ENCODE results near the gene KCNK16. TPM values are rescaled to one million over a fixed set of nuclear protein-coding genes. Genes with fewer than 3 reads are reported as not detected.

Gene KCNK16
- total and polyA plus RNA-seq, 2 donors (not counting 1 experiment from before 2014, with no cell fraction given): not detected

DNA sequence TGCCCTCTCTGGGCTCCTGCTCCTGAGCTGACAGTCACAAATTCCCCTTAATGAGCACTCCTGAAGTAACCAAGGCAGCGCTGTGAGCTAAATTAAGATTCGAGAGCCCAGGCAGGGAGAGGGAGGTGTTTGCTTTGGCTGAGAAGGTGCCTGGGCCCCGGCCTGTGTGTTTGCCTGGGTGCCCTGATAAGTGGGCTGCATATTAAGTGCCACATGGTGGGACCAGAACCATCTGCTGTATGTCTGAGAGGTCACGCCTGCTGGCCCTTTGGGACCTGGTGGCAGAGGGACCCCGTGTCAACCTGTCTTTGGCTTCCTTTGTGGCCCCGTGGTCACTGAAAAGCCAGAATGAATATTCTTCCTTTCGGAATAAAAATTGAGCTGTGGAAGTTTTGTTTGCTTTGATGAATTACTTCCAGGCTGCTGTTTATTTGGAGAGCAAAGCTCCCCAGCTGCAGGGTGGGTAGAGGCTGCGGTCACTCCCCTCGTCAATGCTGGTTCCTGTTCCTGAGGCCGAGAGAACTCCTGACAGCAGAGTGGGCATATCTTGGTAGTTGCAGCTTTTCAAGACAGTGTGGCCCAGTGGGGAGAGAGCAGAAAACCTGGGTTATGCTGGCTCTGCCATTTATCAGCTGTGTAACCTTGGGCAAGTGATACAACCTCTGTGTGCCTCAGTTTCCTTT, 17.5 kb upstream of the KCNK16 start:
- no peak for TF ChIP-seq EZH2 (IDR thresholded peaks at IDR 0.05; ENCODE audit: low read length, missing control alignments)
- TF ChIP-seq CTCF (conservative IDR thresholded peaks at IDR 0.05 in 1 of 2, IDR thresholded peaks at IDR 0.05 in 1 of 2; ENCODE audit: low read depth in 1 of 2, low read length in 2 of 2): no peak
- H3K4me1 ChIP-seq (ENCODE audit: control insufficient read depth, extremely low read depth, insufficient read depth, low read length): no peaks in the 10 kb centered on the region
- no peaks in the 10 kb centered on the region for H4K20me1 ChIP-seq (ENCODE audit: control insufficient read depth, extremely low read depth, insufficient read depth, low read length)
- no peaks in the 10 kb centered on the region for H3K27me3 ChIP-seq (ENCODE audit: control insufficient read depth, insufficient read depth, low read length)
- H3K4me2 ChIP-seq (ENCODE audit: extremely low read depth, insufficient read depth, low read length): no peak overlapping the region
- no peak overlapping the region for H3K4me3 ChIP-seq (replicated peaks in 1 of 4; ENCODE audit: control extremely low read depth in 1 of 4, insufficient read depth in 1 of 4, low read depth in 3 of 4, low read length in 4 of 4)
- H2AFZ ChIP-seq (ENCODE audit: low read length): no peak overlapping the region
- H3K36me3 ChIP-seq (ENCODE audit: control insufficient read depth, insufficient read depth, low read length): no peaks in the 10 kb centered on the region
- peak in 1 of 2 donors; percentile 13 for DNase-seq (ENCODE audit: low read depth in 2 of 2)
- H3K27ac ChIP-seq (ENCODE audit: insufficient read depth, low read length): no peak overlapping the region
- no peak overlapping the region for H3K9ac ChIP-seq (ENCODE audit: insufficient read depth, low read length)
- H3K9me3 ChIP-seq (ENCODE audit: control insufficient read depth, insufficient read depth, low read depth, low read length): no peaks in the 10 kb centered on the region
- no peaks in the 10 kb centered on the region for H3K79me2 ChIP-seq (ENCODE audit: control insufficient read depth, insufficient read depth, low read length)

DNA sequence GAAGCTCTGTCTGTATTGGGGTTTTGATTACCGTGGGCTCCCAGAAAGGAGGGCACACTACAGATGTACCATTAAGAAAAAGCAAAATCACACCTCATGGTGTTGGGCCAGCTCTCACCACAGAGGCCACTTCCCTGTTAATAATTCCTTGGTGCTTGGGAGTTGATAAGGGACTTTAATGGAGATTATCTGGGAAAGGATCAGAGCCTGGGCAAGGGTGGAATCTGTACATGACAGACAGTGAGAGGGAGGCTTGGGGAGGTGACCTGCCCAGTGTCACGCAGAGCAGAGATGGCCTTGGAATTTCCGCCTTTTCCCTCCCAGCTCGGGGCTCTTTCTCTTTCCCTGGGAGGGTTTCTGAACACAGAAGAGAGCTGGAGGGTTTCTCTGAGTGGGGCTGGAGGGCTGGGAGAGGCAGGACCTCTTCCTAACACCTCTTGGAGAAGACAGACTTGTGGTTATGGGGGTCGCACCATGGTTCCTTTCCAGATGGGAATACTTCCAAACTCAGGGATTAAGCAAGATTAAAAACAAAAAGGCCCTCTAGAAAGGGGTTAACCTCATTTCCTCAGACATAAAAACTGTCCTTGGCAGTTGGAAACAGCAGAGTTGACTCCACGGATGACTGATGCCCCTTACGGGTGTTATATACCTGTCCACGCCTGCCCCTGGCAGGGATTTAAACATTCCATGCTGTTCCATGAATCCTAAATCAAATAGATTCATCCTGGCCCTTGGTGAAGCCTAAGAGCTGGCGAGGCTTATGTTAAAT, 16.8 kb upstream of the KCNK16 start:
- TF ChIP-seq EZH2 (IDR thresholded peaks at IDR 0.05; ENCODE audit: low read length, missing control alignments) (no peak), CTCF (conservative IDR thresholded peaks at IDR 0.05 in 1 of 2, IDR thresholded peaks at IDR 0.05 in 1 of 2; ENCODE audit: low read depth in 1 of 2, low read length in 2 of 2) (no peak)
- no peaks in the 10 kb centered on the region for H3K36me3 ChIP-seq (ENCODE audit: control insufficient read depth, insufficient read depth, low read length)
- H3K27ac ChIP-seq (ENCODE audit: insufficient read depth, low read length): no peak overlapping the region
- H3K4me3 ChIP-seq (replicated peaks in 1 of 4; ENCODE audit: control extremely low read depth in 1 of 4, insufficient read depth in 1 of 4, low read depth in 3 of 4, low read length in 4 of 4): no peak overlapping the region
- DNase-seq (ENCODE audit: low read depth in 2 of 2): no peak
- H3K4me2 ChIP-seq (ENCODE audit: extremely low read depth, insufficient read depth, low read length): no peak overlapping the region
- no peak overlapping the region for H3K9ac ChIP-seq (ENCODE audit: insufficient read depth, low read length)
- H3K79me2 ChIP-seq (ENCODE audit: control insufficient read depth, insufficient read depth, low read length): no peaks in the 10 kb centered on the region
- no peaks in the 10 kb centered on the region for H3K27me3 ChIP-seq (ENCODE audit: control insufficient read depth, insufficient read depth, low read length)
- no peaks in the 10 kb centered on the region for H3K4me1 ChIP-seq (ENCODE audit: control insufficient read depth, extremely low read depth, insufficient read depth, low read length)
- no peaks in the 10 kb centered on the region for H3K9me3 ChIP-seq (ENCODE audit: control insufficient read depth, insufficient read depth, low read depth, low read length)
- H4K20me1 ChIP-seq (ENCODE audit: control insufficient read depth, extremely low read depth, insufficient read depth, low read length): no peaks in the 10 kb centered on the region
- H2AFZ ChIP-seq (ENCODE audit: low read length): no peak overlapping the region

DNA sequence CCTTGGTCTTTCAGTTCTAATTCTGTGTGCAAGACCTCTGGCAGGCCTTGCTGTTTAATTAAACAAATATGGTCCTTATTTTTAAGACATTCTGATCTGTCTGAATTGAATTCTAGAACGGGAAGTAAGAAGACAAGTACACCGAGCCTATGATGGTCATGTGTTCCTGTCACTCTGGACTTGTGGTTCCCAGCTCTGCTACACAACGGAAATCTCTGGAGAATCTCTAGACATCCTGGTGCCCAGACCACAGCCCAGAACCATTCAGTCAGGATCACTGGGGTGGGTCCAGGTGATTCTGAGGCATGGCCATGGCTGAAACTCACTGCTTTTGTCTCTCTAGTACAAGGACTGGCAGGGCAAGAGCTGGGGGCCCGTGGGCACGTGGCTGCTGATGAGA, 15.9 kb upstream of the KCNK16 start:
- H4K20me1 ChIP-seq (ENCODE audit: control insufficient read depth, extremely low read depth, insufficient read depth, low read length): no peaks in the 10 kb centered on the region
- no peak for DNase-seq (ENCODE audit: low read depth in 2 of 2)
- H3K27ac ChIP-seq (ENCODE audit: insufficient read depth, low read length): no peak overlapping the region
- no peaks in the 10 kb centered on the region for H3K36me3 ChIP-seq (ENCODE audit: control insufficient read depth, insufficient read depth, low read length)
- no peaks in the 10 kb centered on the region for H3K79me2 ChIP-seq (ENCODE audit: control insufficient read depth, insufficient read depth, low read length)
- H3K4me2 ChIP-seq (ENCODE audit: extremely low read depth, insufficient read depth, low read length): no peak overlapping the region
- TF ChIP-seq CTCF (conservative IDR thresholded peaks at IDR 0.05 in 1 of 2, IDR thresholded peaks at IDR 0.05 in 1 of 2; ENCODE audit: low read depth in 1 of 2, low read length in 2 of 2) (no peak), EZH2 (IDR thresholded peaks at IDR 0.05; ENCODE audit: low read length, missing control alignments) (no peak)
- no peaks in the 10 kb centered on the region for H3K4me1 ChIP-seq (ENCODE audit: control insufficient read depth, extremely low read depth, insufficient read depth, low read length)
- H2AFZ ChIP-seq (ENCODE audit: low read length): no peak overlapping the region
- H3K27me3 ChIP-seq (ENCODE audit: control insufficient read depth, insufficient read depth, low read length): no peaks in the 10 kb centered on the region
- H3K9ac ChIP-seq (ENCODE audit: insufficient read depth, low read length): no peak overlapping the region
- H3K9me3 ChIP-seq (ENCODE audit: control insufficient read depth, insufficient read depth, low read depth, low read length): no peaks in the 10 kb centered on the region
- H3K4me3 ChIP-seq (replicated peaks in 1 of 4; ENCODE audit: control extremely low read depth in 1 of 4, insufficient read depth in 1 of 4, low read depth in 3 of 4, low read length in 4 of 4): no peak overlapping the region

Data from fibroblast of lung (primary cell).